HL-60/S4 treated with phorbol 12-myristate 13-acetate at 8.2 ng/mL for 4 days and 3 days (cell line): ENCODE data around the gene SMIM7.

ENCODE experiments used
- in situ Hi-C: fragments of 300-500 bp; cut with MboI; formaldehyde crosslinking; loops from 2 replicates; pipeline ENCODE4 v1.15.0; 2022; ENCODE audit warnings: low sequenced_read_pairs

The SMIM7 gene

DNA sequence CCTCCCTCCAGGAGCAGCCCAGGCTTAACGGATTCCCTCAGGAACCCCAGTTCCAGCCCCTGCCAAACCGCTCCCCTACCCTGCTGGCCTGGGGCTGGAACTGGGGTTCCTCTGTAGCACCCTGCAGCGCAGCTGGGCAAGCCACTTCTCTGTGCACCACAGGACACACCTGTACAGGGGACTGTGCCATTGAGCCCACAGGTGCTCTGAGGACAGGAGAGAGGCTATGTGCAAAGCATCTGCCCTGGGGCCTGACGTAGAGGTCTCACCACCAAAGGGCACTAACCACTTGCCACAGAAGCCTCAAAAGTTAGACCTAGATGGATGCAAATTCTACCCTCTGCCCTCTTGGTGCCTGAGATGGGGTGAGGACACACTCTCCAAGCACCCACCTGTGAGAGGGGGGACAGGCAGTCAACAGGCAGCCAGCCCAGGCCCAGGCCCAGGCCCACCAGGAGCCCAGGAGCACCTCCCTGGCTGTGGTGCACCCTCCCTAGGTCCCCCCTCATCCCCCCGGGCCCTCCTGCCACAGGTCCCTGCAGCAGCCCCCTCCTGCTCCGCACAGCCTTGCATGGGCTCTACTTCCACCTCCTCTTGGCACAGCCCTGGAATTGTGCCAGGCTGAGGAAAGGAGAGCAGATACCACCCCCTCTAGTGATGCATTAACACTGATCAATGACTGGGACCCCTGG lies 60.1 kb downstream of the SMIM7 start:
- in situ Hi-C loops = no loop called here

GRCh38 chr19:16598848-16599247 lies 61.1 kb downstream of the SMIM7 start:
- in situ Hi-C loops = no loop called here

- in situ Hi-C loops = no loop called here
These were observed 63.5 kb downstream of the SMIM7 start for GRCh38 chr19:16596399-16596798.
